HG02870 (cell line): ENCODE results near the gene ATG2A.

Experiments used
- ATAC-seq: cut with Tn5 transposase; IDR thresholded peaks from one replicate; pipeline ENCODE4 v1.9.1; 2021; ENCODE audit warnings: mild to moderate bottlenecking, moderate library complexity; ENCODE audit not compliant: unreplicated experiment

ATG2A gene

GRCh38 chr11:64916775-64917662 lies at the start of gene ATG2A:
TSS of gene ATG2A (minus strand) at chr11:64917209. CDS start at chr11:64917135, 74 bp downstream.
- ATAC-seq: peak; percentile 95

GRCh38 chr11:64963072-64963631 lies 46.1 kb upstream of the ATG2A start:
- no peak for ATAC-seq

GRCh38 chr11:64960719-64961118 lies 43.7 kb upstream of the ATG2A start:
- no peak for ATAC-seq

GRCh38 chr11:64959498-64959897 lies 42.5 kb upstream of the ATG2A start:
- no peak for ATAC-seq

GRCh38 chr11:64954201-64954600 lies 37.2 kb upstream of the ATG2A start:
- no peak for ATAC-seq

- ATAC-seq: no peak
Measured at GRCh38 chr11:64951529-64951928, 34.5 kb upstream of the ATG2A start.

- ATAC-seq: no peak
Measured at GRCh38 chr11:64947208-64947814, 30.3 kb upstream of the ATG2A start.

- ATAC-seq: no peak
Measured at GRCh38 chr11:64936539-64936938, 19.5 kb upstream of the ATG2A start.

GRCh38 chr11:64935359-64936081 lies 18.5 kb upstream of the ATG2A start, which contains the start of gene GPHA2:
TSS of gene GPHA2 (minus strand) at chr11:64935893. CDS start at chr11:64935460, 433 bp downstream.
- no peak for ATAC-seq

- ATAC-seq: no peak
Measured at GRCh38 chr11:64934682-64935358, 17.8 kb upstream of the ATG2A start.

- no peak for ATAC-seq
Measured at GRCh38 chr11:64933935-64934681, 17.1 kb upstream of the ATG2A start.

GRCh38 chr11:64933213-64933934 lies 16.4 kb upstream of the ATG2A start:
- no peak for ATAC-seq

- ATAC-seq: no peak
Measured at GRCh38 chr11:64932324-64932723, 15.3 kb upstream of the ATG2A start.

GRCh38 chr11:64931290-64931689 lies 14.3 kb upstream of the ATG2A start:
- ATAC-seq: no peak

GRCh38 chr11:64930340-64930739 lies 13.3 kb upstream of the ATG2A start:
- no peak for ATAC-seq

- no peak for ATAC-seq
Measured at GRCh38 chr11:64929625-64930024, 12.6 kb upstream of the ATG2A start.

GRCh38 chr11:64928957-64929356 lies 11.9 kb upstream of the ATG2A start:
- ATAC-seq: no peak

GRCh38 chr11:64926689-64927088 lies 9.7 kb upstream of the ATG2A start:
- ATAC-seq: no peak
